Right lobe of liver (tissue), 6 donors: ENCODE results near the gene FRMD3. TPM values are rescaled to one million over a fixed set of nuclear protein-coding genes. Genes with fewer than 3 reads are reported as not detected.

Experiments used
- ATAC-seq, 4 donors: fragments of 200-7000 bp; cut with Tn5 transposase; one replicate each; pipeline ENCODE4 v1.9.1; 2020; ENCODE audit warnings: mild to moderate bottlenecking in 4 of 4, moderate library complexity in 4 of 4
- DNase-seq, 3 donors: peaks; one replicate each; pipeline ENCODE4 v3.0.0-alpha.2; 2020
- H3K27ac ChIP-seq, 3 donors: fragments of 200-600 bp; one replicate each; pipeline ENCODE4 v1.8.0; 2022
- H3K27me3 ChIP-seq, 2 donors: fragments of 200-600 bp; one replicate each; pipeline ENCODE4 v1.8.0; 2022
- H3K36me3 ChIP-seq, 4 donors: fragments of 200-600 bp; sonication (generic) in 1 of 4; one replicate each; pipeline versions ENCODE4 v1.5.1 to v1.8.0; 2017 to 2022; ENCODE audit warnings: control low read depth in 1 of 4
- H3K4me1 ChIP-seq, 4 donors: fragments of 200-600 bp; sonication (generic) in 1 of 4; one replicate each; pipeline versions ENCODE4 v1.5.1 to v1.8.0; 2017 to 2022; ENCODE audit warnings: control low read depth in 1 of 4
- H3K4me3 ChIP-seq, 3 donors: fragments of 200-600 bp; one replicate each; pipeline ENCODE4 v1.8.0; 2022
- H3K9me3 ChIP-seq, 4 donors: fragments of 200-600 bp; sonication (generic) in 1 of 4; one replicate each; pipeline versions ENCODE4 v1.5.1 to v1.8.0; 2017 to 2022; ENCODE audit warnings: control low read depth in 1 of 4
- CTCF ChIP-seq, 4 donors: fragments of 200-600 bp in 3 of 4; fragments of 450-650 bp in 1 of 4; IDR thresholded peaks; one replicate each; pipeline versions ENCODE4 v1.5.1 to v1.8.0; 2016 to 2022; ENCODE audit warnings: antibody characterized with exemption in 4 of 4, mild to moderate bottlenecking in 2 of 4
- POLR2A ChIP-seq: fragments of 450-650 bp; IDR thresholded peaks from one replicate; pipeline ENCODE4 v1.6.1; 2017; ENCODE audit warnings: antibody characterized with exemption, mild to moderate bottlenecking
- WGBS: methylation state at CpG from one replicate; pipeline ENCODE4 v1.1.6; 2018; ENCODE audit warnings: low coverage, low lambda C conversion rate; ENCODE audit not compliant: insufficient coverage; ENCODE audit errors: missing lambda C conversion rate; 5-methylcytosine and 5-hydroxymethylcytosine counted together
- intact Hi-C, 2 donors: fragments of 100-400 bp; cut with DNase I; formaldehyde crosslinking; loops; one replicate each; pipeline versions ENCODE4 v1.11.2 to v1.14.1; 2022
- total RNA-seq, 6 experiments: library from RNA; depleted of rRNA in 2 of 6; stranded (reverse); fragments of >200 nt in 2 of 6; fragmentation: NEBNext Ultra II Directional in 3 of 6; extraction: Animal tissue kit (Norgen Biotek cat#: 25700) in 3 of 6; gene quantifications; one replicate each; pipeline versions ENCODE4 v1.1.0 to v1.2.4, GENCODE V29; 2016 to 2023
- donor health status: DM: no; HTN: yes; CAD: no.
- donor health status: DM: no; HTN: no; CAD: no.
- donor health status: DM: no; HTN: no; CAD: no.
- donor health status: DM: no; HTN: yes; CAD: no.
- donor health status: DM: no; HTN: yes; CAD: no.

The FRMD3 gene
- total RNA-seq, 6 experiments from 2014 or later: 0.28 to 0.88 (median 0.34) TPM

GRCh38 chr9:83317244-83317643 lies 221.0 kb downstream of the FRMD3 start:
- 48% methylated on average over 2 of the region's 2 CpGs for WGBS
- ATAC-seq (no peak), DNase-seq (no peak)
- Histone ChIP-seq H3K36me3 (no peaks in the 10 kb centered on the region), H3K4me1 (no peaks in the 10 kb centered on the region), H3K9me3 (no peaks in the 10 kb centered on the region), H3K27me3 (no peaks in the 10 kb centered on the region), H3K4me3 (no peak overlapping the region), H3K27ac (no peak overlapping the region)
- intact Hi-C loops: no loop called here
- TF ChIP-seq CTCF (IDR thresholded peaks at IDR 0.05) (no peak), POLR2A (no peak)

DNA sequence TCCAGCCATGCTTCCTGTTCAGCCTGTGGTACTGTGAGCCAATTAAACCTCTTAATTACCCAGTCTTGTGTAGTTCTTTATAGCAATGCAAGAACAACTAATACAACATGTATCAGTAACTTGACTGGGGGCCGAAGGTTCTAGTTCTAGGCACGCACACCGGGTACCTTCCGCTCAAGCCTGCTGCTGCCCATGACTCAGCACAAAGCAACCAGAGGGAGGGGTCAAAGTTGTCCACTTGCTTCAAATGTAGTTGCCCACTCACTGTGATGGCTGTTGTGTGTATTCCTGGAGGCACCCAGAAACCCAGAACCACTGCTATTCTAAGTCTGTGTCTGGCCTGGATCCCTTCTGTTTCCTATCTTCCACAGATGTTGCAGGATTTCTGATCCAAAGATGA lies 222.6 kb downstream of the FRMD3 start:
- no peak for DNase-seq
- no peaks in the 10 kb centered on the region for H3K36me3 ChIP-seq
- no peak for ATAC-seq
- no peak overlapping the region for H3K4me3 ChIP-seq
- WGBS: 95% methylated on average over 4 of the region's 4 CpGs
- H3K9me3 ChIP-seq: no peaks in the 10 kb centered on the region
- no peak for TF ChIP-seq CTCF (IDR thresholded peaks at IDR 0.05)
- TF ChIP-seq POLR2A: no peak
- intact Hi-C loops: no loop called here
- H3K4me1 ChIP-seq: no peaks in the 10 kb centered on the region
- H3K27me3 ChIP-seq: no peaks in the 10 kb centered on the region
- H3K27ac ChIP-seq: no peak overlapping the region

DNA sequence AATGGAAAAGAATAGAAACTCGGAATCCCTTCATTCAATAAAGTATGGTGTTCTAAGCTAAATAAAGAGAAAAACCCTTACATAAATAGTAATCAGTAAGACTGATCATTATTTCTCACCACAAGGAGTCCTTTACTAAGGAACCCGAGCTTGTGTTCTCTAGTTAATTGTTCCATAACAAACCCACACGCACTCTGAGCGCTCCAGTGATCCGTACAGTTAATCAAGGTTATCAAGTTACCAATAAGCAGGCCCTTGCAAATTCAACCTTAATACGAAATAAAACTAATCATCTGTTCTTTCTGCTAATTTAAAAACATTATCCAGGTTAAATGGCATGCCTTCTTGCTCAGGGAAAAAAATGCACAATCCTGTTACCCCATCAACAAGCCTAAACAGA lies 224.4 kb downstream of the FRMD3 start:
- intact Hi-C loops: no loop called here
- ATAC-seq: no peak
- DNase-seq: no peak
- no peak for TF ChIP-seq CTCF (IDR thresholded peaks at IDR 0.05)
- no peak for TF ChIP-seq POLR2A
- Histone ChIP-seq H3K27me3 (no peaks in the 10 kb centered on the region), H3K27ac (no peak overlapping the region), H3K4me3 (no peak overlapping the region), H3K9me3 (no peaks in the 10 kb centered on the region), H3K4me1 (no peaks in the 10 kb centered on the region), H3K36me3 (no peaks in the 10 kb centered on the region)
- 83% methylated on average over 6 of the region's 6 CpGs for WGBS

GRCh38 chr9:83312537-83312936 lies 225.7 kb downstream of the FRMD3 start:
- ATAC-seq: no peak
- Histone ChIP-seq H3K27me3 (no peaks in the 10 kb centered on the region), H3K4me3 (no peak overlapping the region), H3K4me1 (no peaks in the 10 kb centered on the region), H3K36me3 (no peaks in the 10 kb centered on the region), H3K9me3 (no peaks in the 10 kb centered on the region), H3K27ac (no peak overlapping the region)
- TF ChIP-seq POLR2A (no peak), CTCF (IDR thresholded peaks at IDR 0.05) (no peak)
- intact Hi-C loops: no loop called here
- WGBS: 93% methylated on average over 2 of the region's 11 CpGs
- DNase-seq: no peak
